Measurements from ENCODE around the gene IFIT1B.
A peak's percentile ranks its signal among the peaks of the same experiment; 100 is the strongest.
"Not testable (repeated sequence)": the region's sequence is repeated elsewhere in the genome, so short reads cannot be mapped to it uniquely, and the experiment has no call there.

Gene IFIT1B

GRCh38 chr10:89384474-89385340 is 6.9 kb downstream of the IFIT1B start:
- DNase-seq, result no peak

- DNase-seq, result no peak
Observed at GRCh38 chr10:89388806-89389205, 10.9 kb downstream of the IFIT1B start.

GRCh38 chr10:89389254-89389653 is 11.4 kb downstream of the IFIT1B start:
- no peak for DNase-seq

GRCh38 chr10:89390476-89391225 is 12.8 kb downstream of the IFIT1B start:
- no peak for DNase-seq

- DNase-seq, result not testable (repeated sequence)
Observed at GRCh38 chr10:89391226-89391576, 13.3 kb downstream of the IFIT1B start.

GRCh38 chr10:89391907-89392756 is 14.3 kb downstream of the IFIT1B start, which contains the start of gene IFIT1:
TSS of gene IFIT1 (plus strand) at chr10:89392623. CDS start at chr10:89392713, 90 bp downstream.
- peak; percentile 9 for DNase-seq

- no peak for DNase-seq
Observed at GRCh38 chr10:89392974-89393373, 15.1 kb downstream of the IFIT1B start.

GRCh38 chr10:89393898-89394297 is 16.0 kb downstream of the IFIT1B start:
- no peak for DNase-seq

GRCh38 chr10:89395141-89395540 is 17.3 kb downstream of the IFIT1B start:
- DNase-seq, result no peak

GRCh38 chr10:89398003-89398749 is 20.3 kb downstream of the IFIT1B start:
- DNase-seq, result no peak

- no peak for DNase-seq
Observed at GRCh38 chr10:89399956-89400355, 22.1 kb downstream of the IFIT1B start.

GRCh38 chr10:89403043-89403442 is 25.2 kb downstream of the IFIT1B start:
- no peak for DNase-seq

- no peak for DNase-seq
Observed at GRCh38 chr10:89404104-89405047, 26.5 kb downstream of the IFIT1B start.

- DNase-seq, result not testable (repeated sequence)
Observed at GRCh38 chr10:89406178-89406577, 28.3 kb downstream of the IFIT1B start.

GRCh38 chr10:89407792-89408191 is 29.9 kb downstream of the IFIT1B start:
- DNase-seq, result not testable (repeated sequence)

GRCh38 chr10:89409282-89409681 is 31.4 kb downstream of the IFIT1B start:
- DNase-seq, result not testable (repeated sequence)

GRCh38 chr10:89410551-89410950 is 32.7 kb downstream of the IFIT1B start:
- not testable (repeated sequence) for DNase-seq

GRCh38 chr10:89411135-89411534 is 33.3 kb downstream of the IFIT1B start:
- not testable (repeated sequence) for DNase-seq

GRCh38 chr10:89412276-89412675 is 34.4 kb downstream of the IFIT1B start:
- peak; percentile 50 for DNase-seq

- no peak for DNase-seq
Observed at GRCh38 chr10:89413398-89413912, 35.6 kb downstream of the IFIT1B start.

Measured in stimulated activated CD4-positive, alpha-beta T cell treated with anti-CD3 and anti-CD28 coated beads, Interleukin-1b, Interleukin-23, amount 100 ng/mL, for 48 hours (primary cell).